ENCODE data around the gene MEGF9.

DNA sequence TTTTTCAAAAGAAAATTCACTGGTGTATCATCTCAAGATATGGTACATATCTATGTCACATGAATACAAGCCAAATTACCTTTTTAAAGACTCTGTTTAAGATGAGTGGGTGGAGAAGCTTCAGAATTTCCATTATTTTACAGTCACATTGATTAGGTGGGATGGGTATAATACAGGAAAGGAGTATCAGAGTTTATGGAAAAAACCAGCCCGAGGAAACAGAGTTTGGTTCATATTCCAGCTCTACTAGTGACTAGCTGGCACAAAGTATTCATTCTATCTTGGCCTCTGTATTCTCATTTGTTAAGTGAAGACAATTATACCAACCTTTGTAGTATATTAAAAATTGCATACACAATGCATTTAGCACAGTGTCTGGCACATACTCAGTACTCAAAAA lies 87.8 kb downstream of the MEGF9 start:
- no peak for TF ChIP-seq POLR2AphosphoS5 (IDR thresholded peaks at IDR 0.05; ENCODE audit: low read depth)
- TF ChIP-seq, protein P1, sequence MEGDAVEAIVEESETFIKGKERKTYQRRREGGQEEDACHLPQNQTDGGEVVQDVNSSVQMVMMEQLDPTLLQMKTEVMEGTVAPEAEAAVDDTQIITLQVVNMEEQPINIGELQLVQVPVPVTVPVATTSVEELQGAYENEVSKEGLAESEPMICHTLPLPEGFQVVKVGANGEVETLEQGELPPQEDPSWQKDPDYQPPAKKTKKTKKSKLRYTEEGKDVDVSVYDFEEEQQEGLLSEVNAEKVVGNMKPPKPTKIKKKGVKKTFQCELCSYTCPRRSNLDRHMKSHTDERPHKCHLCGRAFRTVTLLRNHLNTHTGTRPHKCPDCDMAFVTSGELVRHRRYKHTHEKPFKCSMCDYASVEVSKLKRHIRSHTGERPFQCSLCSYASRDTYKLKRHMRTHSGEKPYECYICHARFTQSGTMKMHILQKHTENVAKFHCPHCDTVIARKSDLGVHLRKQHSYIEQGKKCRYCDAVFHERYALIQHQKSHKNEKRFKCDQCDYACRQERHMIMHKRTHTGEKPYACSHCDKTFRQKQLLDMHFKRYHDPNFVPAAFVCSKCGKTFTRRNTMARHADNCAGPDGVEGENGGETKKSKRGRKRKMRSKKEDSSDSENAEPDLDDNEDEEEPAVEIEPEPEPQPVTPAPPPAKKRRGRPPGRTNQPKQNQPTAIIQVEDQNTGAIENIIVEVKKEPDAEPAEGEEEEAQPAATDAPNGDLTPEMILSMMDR (IDR thresholded peaks at IDR 0.05; ENCODE audit: insufficient read depth, low read length), result no peak
- TF ChIP-seq, protein P2, sequence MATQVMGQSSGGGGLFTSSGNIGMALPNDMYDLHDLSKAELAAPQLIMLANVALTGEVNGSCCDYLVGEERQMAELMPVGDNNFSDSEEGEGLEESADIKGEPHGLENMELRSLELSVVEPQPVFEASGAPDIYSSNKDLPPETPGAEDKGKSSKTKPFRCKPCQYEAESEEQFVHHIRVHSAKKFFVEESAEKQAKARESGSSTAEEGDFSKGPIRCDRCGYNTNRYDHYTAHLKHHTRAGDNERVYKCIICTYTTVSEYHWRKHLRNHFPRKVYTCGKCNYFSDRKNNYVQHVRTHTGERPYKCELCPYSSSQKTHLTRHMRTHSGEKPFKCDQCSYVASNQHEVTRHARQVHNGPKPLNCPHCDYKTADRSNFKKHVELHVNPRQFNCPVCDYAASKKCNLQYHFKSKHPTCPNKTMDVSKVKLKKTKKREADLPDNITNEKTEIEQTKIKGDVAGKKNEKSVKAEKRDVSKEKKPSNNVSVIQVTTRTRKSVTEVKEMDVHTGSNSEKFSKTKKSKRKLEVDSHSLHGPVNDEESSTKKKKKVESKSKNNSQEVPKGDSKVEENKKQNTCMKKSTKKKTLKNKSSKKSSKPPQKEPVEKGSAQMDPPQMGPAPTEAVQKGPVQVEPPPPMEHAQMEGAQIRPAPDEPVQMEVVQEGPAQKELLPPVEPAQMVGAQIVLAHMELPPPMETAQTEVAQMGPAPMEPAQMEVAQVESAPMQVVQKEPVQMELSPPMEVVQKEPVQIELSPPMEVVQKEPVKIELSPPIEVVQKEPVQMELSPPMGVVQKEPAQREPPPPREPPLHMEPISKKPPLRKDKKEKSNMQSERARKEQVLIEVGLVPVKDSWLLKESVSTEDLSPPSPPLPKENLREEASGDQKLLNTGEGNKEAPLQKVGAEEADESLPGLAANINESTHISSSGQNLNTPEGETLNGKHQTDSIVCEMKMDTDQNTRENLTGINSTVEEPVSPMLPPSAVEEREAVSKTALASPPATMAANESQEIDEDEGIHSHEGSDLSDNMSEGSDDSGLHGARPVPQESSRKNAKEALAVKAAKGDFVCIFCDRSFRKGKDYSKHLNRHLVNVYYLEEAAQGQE (IDR thresholded peaks at IDR 0.05; ENCODE audit: insufficient replicate concordance, low read depth), result no peak

Data from HL-60 (cell line).